SU-DHL-6 (cell line): ENCODE measurements around the gene TIGIT.
"Not testable (repeated sequence)": the region's sequence is repeated elsewhere in the genome, so short reads cannot be mapped to it uniquely, and the experiment has no call there.

Experiments used
- H2AFZ ChIP-seq: fragments of 200-600 bp; sonication (generic); 2 replicates; pipeline ENCODE4 v1.6.1; 2014; ENCODE audit warnings: low read depth, mild to moderate bottlenecking, moderate library complexity, mixed read lengths, antibody characterized with exemption, low read length; ENCODE audit not compliant: severe bottlenecking
- H3F3A ChIP-seq: fragments of 200-600 bp; shearing (Covaris generic); 2 replicates; pipeline ENCODE4 v1.6.0; 2016; ENCODE audit warnings: antibody characterized with exemption, mild to moderate bottlenecking; ENCODE audit not compliant: insufficient read depth
- H3K27ac ChIP-seq: fragments of 200-600 bp; sonication (generic); 2 replicates; pipeline ENCODE4 v1.5.1; 2016; ENCODE audit warnings: low read depth, mild to moderate bottlenecking, low read length, moderate library complexity, mixed read lengths
- H3K27me3 ChIP-seq: fragments of 200-600 bp; sonication (generic), shearing (Covaris generic); 2 replicates; pipeline ENCODE4 v1.6.0; 2014; ENCODE audit warnings: mild to moderate bottlenecking, low read length
- H3K36me3 ChIP-seq: fragments of 200-600 bp; sonication (generic); 2 replicates; pipeline ENCODE4 v1.6.1; 2014; ENCODE audit warnings: mild to moderate bottlenecking, low read length, mixed read lengths
- H3K4me2 ChIP-seq: fragments of 300-600, 200-600 bp; shearing (Covaris generic), sonication (generic); 2 replicates; pipeline ENCODE4 v1.6.0; 2014; ENCODE audit warnings: low read length, low read depth, mild to moderate bottlenecking; ENCODE audit not compliant: poor library complexity, severe bottlenecking
- H3K4me3 ChIP-seq: fragments of 200-600 bp; sonication (generic); 2 replicates; pipeline ENCODE4 v1.5.1; 2014; ENCODE audit warnings: antibody characterized with exemption, low read length, mild to moderate bottlenecking, mixed read lengths; ENCODE audit not compliant: insufficient read depth, poor library complexity, severe bottlenecking
- H3K79me2 ChIP-seq: fragments of 200-600 bp; sonication (generic); 2 replicates; pipeline ENCODE4 v1.6.1; 2014; ENCODE audit warnings: mild to moderate bottlenecking, low read length, moderate library complexity; ENCODE audit not compliant: insufficient read depth
- H3K9ac ChIP-seq: fragments of 200-600 bp; sonication (generic); 2 replicates; pipeline ENCODE4 v1.7.0; 2014; ENCODE audit warnings: mild to moderate bottlenecking, low read length
- H3K9me2 ChIP-seq: fragments of 200-600 bp; sonication (generic); replicated peaks from 2 replicates; pipeline ENCODE4 v1.6.1; 2014; ENCODE audit warnings: low read length; ENCODE audit not compliant: insufficient read depth
- H3K9me3 ChIP-seq: fragments of 200-600 bp; sonication (generic); 2 replicates; pipeline ENCODE4 v1.6.1; 2014; ENCODE audit warnings: low read length, mixed read lengths; ENCODE audit not compliant: insufficient read depth
- H4K20me1 ChIP-seq: fragments of 200-600 bp; sonication (generic); 2 replicates; pipeline ENCODE4 v1.6.1; 2014; ENCODE audit warnings: low read depth, mild to moderate bottlenecking, antibody characterized with exemption, low read length, moderate library complexity, mixed read lengths
- EZH2phosphoT487 ChIP-seq: fragments of 200-600 bp; sonication (generic), shearing (Covaris generic); conservative IDR thresholded peaks from 2 replicates; pipeline ENCODE4 v1.6.1; 2018; ENCODE audit warnings: mild to moderate bottlenecking, antibody characterized with exemption, low read length, moderate library complexity, mixed read lengths
- TF ChIP-seq, protein P1 (sequence below): fragments of 200-600 bp; sonication (generic); IDR thresholded peaks from one replicate; pipeline ENCODE4 v1.5.1; 2017; ENCODE audit warnings: antibody characterized with exemption, mild to moderate bottlenecking, low read length, moderate library complexity; ENCODE audit not compliant: insufficient read depth, poor library complexity, severe bottlenecking

TIGIT gene

DNA sequence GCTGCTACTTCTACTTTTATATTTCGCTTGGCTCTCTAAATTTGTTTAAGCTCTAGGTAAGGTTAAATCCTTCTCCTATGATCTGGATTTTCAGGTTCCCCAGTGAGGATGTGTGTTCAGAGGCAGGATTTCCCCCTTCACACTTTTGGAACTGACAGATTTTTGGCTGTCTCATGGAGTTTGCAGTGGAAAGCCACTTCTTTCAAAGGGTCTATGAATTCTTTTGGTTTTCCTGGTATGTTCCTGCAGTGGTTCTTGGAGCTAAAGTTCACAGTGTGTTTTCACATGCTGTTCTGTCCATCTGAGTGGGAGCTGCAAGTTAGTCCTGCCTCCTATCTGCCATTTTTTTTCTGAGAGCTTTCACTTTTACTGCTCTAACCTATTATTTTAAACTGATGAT is 21.6 kb upstream of the TIGIT start:
- TF ChIP-seq, protein P1, sequence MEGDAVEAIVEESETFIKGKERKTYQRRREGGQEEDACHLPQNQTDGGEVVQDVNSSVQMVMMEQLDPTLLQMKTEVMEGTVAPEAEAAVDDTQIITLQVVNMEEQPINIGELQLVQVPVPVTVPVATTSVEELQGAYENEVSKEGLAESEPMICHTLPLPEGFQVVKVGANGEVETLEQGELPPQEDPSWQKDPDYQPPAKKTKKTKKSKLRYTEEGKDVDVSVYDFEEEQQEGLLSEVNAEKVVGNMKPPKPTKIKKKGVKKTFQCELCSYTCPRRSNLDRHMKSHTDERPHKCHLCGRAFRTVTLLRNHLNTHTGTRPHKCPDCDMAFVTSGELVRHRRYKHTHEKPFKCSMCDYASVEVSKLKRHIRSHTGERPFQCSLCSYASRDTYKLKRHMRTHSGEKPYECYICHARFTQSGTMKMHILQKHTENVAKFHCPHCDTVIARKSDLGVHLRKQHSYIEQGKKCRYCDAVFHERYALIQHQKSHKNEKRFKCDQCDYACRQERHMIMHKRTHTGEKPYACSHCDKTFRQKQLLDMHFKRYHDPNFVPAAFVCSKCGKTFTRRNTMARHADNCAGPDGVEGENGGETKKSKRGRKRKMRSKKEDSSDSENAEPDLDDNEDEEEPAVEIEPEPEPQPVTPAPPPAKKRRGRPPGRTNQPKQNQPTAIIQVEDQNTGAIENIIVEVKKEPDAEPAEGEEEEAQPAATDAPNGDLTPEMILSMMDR, result no peak
- no peak for TF ChIP-seq EZH2phosphoT487
- Histone ChIP-seq H3K27me3 (no peaks in the 10 kb centered on the region), H3K4me2 (no peak overlapping the region), H3K9me2 (no peaks in the 10 kb centered on the region), H2AFZ (no peak overlapping the region), H3K27ac (no peak overlapping the region), H3K9ac (no peak overlapping the region), H3K4me3 (no peak overlapping the region), H3K36me3 (no peaks in the 10 kb centered on the region), H3F3A (no peaks in the 10 kb centered on the region), H4K20me1 (no peaks in the 10 kb centered on the region), H3K79me2 (no peaks in the 10 kb centered on the region), H3K9me3 (no peaks in the 10 kb centered on the region)

GRCh38 chr3:114274929-114275328 is 18.9 kb upstream of the TIGIT start:
- Histone ChIP-seq H3K9me3 (no peaks in the 10 kb centered on the region), H3K27ac (no peak overlapping the region), H3K27me3 (no peaks in the 10 kb centered on the region), H3K9ac (no peak overlapping the region), H3K9me2 (no peaks in the 10 kb centered on the region), H2AFZ (no peak overlapping the region), H3K4me3 (no peak overlapping the region), H3K79me2 (no peaks in the 10 kb centered on the region), H3F3A (no peaks in the 10 kb centered on the region), H4K20me1 (no peaks in the 10 kb centered on the region), H3K4me2 (no peak overlapping the region), H3K36me3 (no peaks in the 10 kb centered on the region)
- no peak for TF ChIP-seq EZH2phosphoT487

DNA sequence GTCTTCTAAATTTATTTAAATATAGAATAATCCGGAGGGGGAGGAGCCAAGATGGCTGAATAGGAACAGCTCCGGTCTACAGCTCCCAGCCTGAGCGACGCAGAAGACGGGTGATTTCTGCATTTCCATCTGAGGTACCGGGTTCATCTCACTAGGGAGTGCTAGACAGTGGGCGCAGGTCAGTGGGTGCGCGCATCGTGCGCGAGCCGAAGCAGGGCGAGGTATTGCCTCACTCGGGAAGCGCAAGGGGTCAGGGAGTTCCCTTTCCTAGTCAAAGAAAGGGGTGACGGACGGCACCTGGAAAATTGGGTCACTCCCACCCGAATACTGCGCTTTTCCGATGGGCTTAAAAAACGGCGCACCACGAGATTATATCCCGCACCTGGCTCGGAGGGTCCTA is 17.0 kb upstream of the TIGIT start:
- H3K27me3 ChIP-seq, H3K9me2 ChIP-seq, H3K79me2 ChIP-seq, H3F3A ChIP-seq, H4K20me1 ChIP-seq, H3K36me3 ChIP-seq, H3K9ac ChIP-seq, H3K4me3 ChIP-seq, H3K9me3 ChIP-seq, H2AFZ ChIP-seq, H3K4me2 ChIP-seq, H3K27ac ChIP-seq: not testable (repeated sequence)

DNA sequence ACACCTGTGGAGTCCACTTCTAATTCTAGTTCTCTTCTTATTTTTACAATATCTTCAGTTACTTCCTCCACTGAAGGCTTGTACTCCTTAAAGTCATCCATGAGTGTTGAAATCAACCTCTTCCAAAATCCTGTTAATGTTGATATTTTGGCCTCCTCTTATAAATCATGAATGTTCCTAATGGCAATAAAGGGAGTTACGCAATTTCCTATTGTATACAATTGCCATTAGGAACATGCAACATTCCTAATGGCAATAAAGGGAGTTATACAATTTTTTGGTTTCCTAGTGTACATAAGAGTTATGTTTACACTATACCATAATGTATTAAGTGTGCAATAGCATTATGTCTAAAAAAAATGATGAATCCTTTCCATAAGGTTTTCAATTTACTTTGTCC is 9.2 kb upstream of the TIGIT start:
- Histone ChIP-seq H3K4me2 (no peak overlapping the region), H3K9ac (no peak overlapping the region), H3F3A (no peaks in the 10 kb centered on the region), H3K9me2 (no peaks in the 10 kb centered on the region), H3K9me3 (no peaks in the 10 kb centered on the region), H3K79me2 (no peaks in the 10 kb centered on the region), H3K27ac (no peak overlapping the region), H3K36me3 (no peaks in the 10 kb centered on the region), H3K27me3 (no peaks in the 10 kb centered on the region), H2AFZ (no peak overlapping the region), H4K20me1 (no peaks in the 10 kb centered on the region), H3K4me3 (no peak overlapping the region)
- no peak for TF ChIP-seq EZH2phosphoT487
- TF ChIP-seq, protein P1, result no peak
